Measurements from ENCODE around the gene STIMATE. TPM values are rescaled to one million over a fixed set of nuclear protein-coding genes. Genes with fewer than 3 reads are reported as not detected.
A peak's percentile ranks its signal among the peaks of the same experiment; 100 is the strongest.

The STIMATE gene
- polyA plus RNA-seq, 6 donors from 2014 or later = 3.6 to 10.2 (median 5.9) TPM

GRCh38 chr3:52912885-52913731 is 15.8 kb upstream of the STIMATE start:
- H3K27me3 Mint-ChIP-seq = no peaks in the 10 kb centered on the region
- H3K27ac Mint-ChIP-seq = peak overlapping the region in 1 of 6 donors; percentile 15
- peaks cover 7 to 24% of the 10 kb centered on the region in 2 donors for H3K36me3 Mint-ChIP-seq

GRCh38 chr3:52910823-52911222 is 13.5 kb upstream of the STIMATE start:
- DNase-seq (no peak), ATAC-seq (ENCODE audit: low read depth in 2 of 2) (no peak)
- H3K4me3 Mint-ChIP-seq = no peak overlapping the region
- H3K9me3 Mint-ChIP-seq = no peaks in the 10 kb centered on the region
- H3K36me3 Mint-ChIP-seq = peaks cover 8 to 42% of the 10 kb centered on the region in 2 donors
- H3K27me3 Mint-ChIP-seq = no peaks in the 10 kb centered on the region
- H3K4me1 Mint-ChIP-seq = no peaks in the 10 kb centered on the region
- H3K27ac Mint-ChIP-seq = peak overlapping the region in 2 of 6 donors; percentile 20 to 25

More at GRCh38 chr3:52912885-52913731, 15.8 kb upstream of the STIMATE start:
- Mint-ChIP-seq H3K4me3 (no peak overlapping the region), H3K4me1 (no peaks in the 10 kb centered on the region), H3K9me3 (no peaks in the 10 kb centered on the region)
- DNase-seq (no peak), ATAC-seq (ENCODE audit: low read depth in 2 of 2) (no peak)

GRCh38 chr3:52907497-52907896 is 10.1 kb upstream of the STIMATE start:
- peaks cover 17 to 32% of the 10 kb centered on the region in 2 donors for H3K36me3 Mint-ChIP-seq
- no peak overlapping the region for H3K4me3 Mint-ChIP-seq
- DNase-seq = no peak
- no peak for ATAC-seq (ENCODE audit: low read depth in 2 of 2)
- peak overlapping the region in 1 of 6 donors; percentile 88 for H3K27ac Mint-ChIP-seq
- no peaks in the 10 kb centered on the region for H3K27me3 Mint-ChIP-seq
- H3K4me1 Mint-ChIP-seq = no peaks in the 10 kb centered on the region
- no peaks in the 10 kb centered on the region for H3K9me3 Mint-ChIP-seq

GRCh38 chr3:52904552-52904951 is 7.2 kb upstream of the STIMATE start:
- no peak for ATAC-seq (ENCODE audit: low read depth in 2 of 2)

GRCh38 chr3:52904000-52904399 is 6.7 kb upstream of the STIMATE start:
- Mint-ChIP-seq H3K4me3 (no peak overlapping the region), H3K27ac (no peak overlapping the region), H3K9me3 (no peaks in the 10 kb centered on the region), H3K36me3 (peaks cover 10 to 24% of the 10 kb centered on the region in 2 donors), H3K27me3 (no peaks in the 10 kb centered on the region), H3K4me1 (no peaks in the 10 kb centered on the region)
- ATAC-seq (ENCODE audit: low read depth in 2 of 2) (no peak), DNase-seq (no peak)

More at GRCh38 chr3:52904552-52904951, 7.2 kb upstream of the STIMATE start:
- H3K36me3 Mint-ChIP-seq = peaks cover 10 to 24% of the 10 kb centered on the region in 2 donors
- H3K4me3 Mint-ChIP-seq = no peak overlapping the region
- no peaks in the 10 kb centered on the region for H3K9me3 Mint-ChIP-seq
- H3K27ac Mint-ChIP-seq = peak overlapping the region in 1 of 6 donors; percentile 81
- no peak for DNase-seq
- H3K27me3 Mint-ChIP-seq = no peaks in the 10 kb centered on the region
- no peaks in the 10 kb centered on the region for H3K4me1 Mint-ChIP-seq

- H3K36me3 Mint-ChIP-seq = no peaks in the 10 kb centered on the region
- no peak for ATAC-seq (ENCODE audit: low read depth in 2 of 2)
- peak overlapping the region; percentile 47 to 96 (median 92) for H3K27ac Mint-ChIP-seq
- DNase-seq = no peak
- H3K4me3 Mint-ChIP-seq = peak overlapping the region; percentile 87 to 98 (median 96)
- no peaks in the 10 kb centered on the region for H3K9me3 Mint-ChIP-seq
- H3K27me3 Mint-ChIP-seq = no peaks in the 10 kb centered on the region
- H3K4me1 Mint-ChIP-seq = peaks cover 32 to 35% (median 35%) of the 10 kb centered on the region in 3 donors
Measured at GRCh38 chr3:52896613-52897012, 735 bp downstream of the STIMATE start.

- DNase-seq = no peak
- Mint-ChIP-seq H3K27me3 (no peaks in the 10 kb centered on the region), H3K4me3 (peak overlapping the region; percentile 87 to 98 (median 96)), H3K36me3 (no peaks in the 10 kb centered on the region), H3K9me3 (no peaks in the 10 kb centered on the region), H3K4me1 (peaks cover 32 to 35% (median 35%) of the 10 kb centered on the region in 3 donors), H3K27ac (peak overlapping the region in 5 of 6 donors; percentile 47 to 92 (median 81))
- ATAC-seq (ENCODE audit: low read depth in 2 of 2) = no peak
Measured at GRCh38 chr3:52896151-52896550, 1.2 kb downstream of the STIMATE start.

- ATAC-seq (ENCODE audit: low read depth in 2 of 2) (no peak), DNase-seq (no peak)
- peak overlapping the region in 4 of 6 donors; percentile 9 to 82 (median 65) for H3K27ac Mint-ChIP-seq
- H3K36me3 Mint-ChIP-seq = no peaks in the 10 kb centered on the region
- peak overlapping the region in 7 of 8 donors; percentile 87 to 98 (median 97) for H3K4me3 Mint-ChIP-seq
- peaks cover 32 to 35% (median 35%) of the 10 kb centered on the region in 3 donors for H3K4me1 Mint-ChIP-seq
- H3K27me3 Mint-ChIP-seq = no peaks in the 10 kb centered on the region
- no peaks in the 10 kb centered on the region for H3K9me3 Mint-ChIP-seq
Measured at GRCh38 chr3:52895418-52895817, 1.9 kb downstream of the STIMATE start.

GRCh38 chr3:52894756-52895155 is 2.6 kb downstream of the STIMATE start:
- DNase-seq = no peak
- Mint-ChIP-seq H3K4me3 (peak overlapping the region in 4 of 8 donors; percentile 26 to 97 (median 70)), H3K27ac (peak overlapping the region in 2 of 6 donors; percentile 65 to 82), H3K27me3 (no peaks in the 10 kb centered on the region), H3K4me1 (peaks cover 35 to 37% (median 36%) of the 10 kb centered on the region in 3 donors), H3K9me3 (no peaks in the 10 kb centered on the region), H3K36me3 (no peaks in the 10 kb centered on the region)
- no peak for ATAC-seq (ENCODE audit: low read depth in 2 of 2)

GRCh38 chr3:52893723-52894122 is 3.6 kb downstream of the STIMATE start:
- Mint-ChIP-seq H3K4me1 (peaks cover 35 to 37% (median 37%) of the 10 kb centered on the region in 3 donors), H3K27ac (peak overlapping the region in 1 of 6 donors; percentile 96), H3K9me3 (no peaks in the 10 kb centered on the region), H3K4me3 (peak overlapping the region in 1 of 8 donors; percentile 47), H3K27me3 (no peaks in the 10 kb centered on the region), H3K36me3 (no peaks in the 10 kb centered on the region)
- no peak for DNase-seq
- ATAC-seq (ENCODE audit: low read depth in 2 of 2) = no peak

- Mint-ChIP-seq H3K36me3 (no peaks in the 10 kb centered on the region), H3K4me1 (peaks cover 33 to 37% (median 35%) of the 10 kb centered on the region in 3 donors), H3K4me3 (peak overlapping the region in 7 of 8 donors; percentile 22 to 65 (median 26)), H3K27ac (peak overlapping the region in 4 of 6 donors; percentile 2 to 96 (median 76)), H3K27me3 (no peaks in the 10 kb centered on the region), H3K9me3 (no peaks in the 10 kb centered on the region)
- ATAC-seq (ENCODE audit: low read depth in 2 of 2) (no peak), DNase-seq (peak; percentile 44)
Measured at GRCh38 chr3:52892625-52893311, 4.6 kb downstream of the STIMATE start.

- H3K9me3 Mint-ChIP-seq = no peaks in the 10 kb centered on the region
- H3K4me3 Mint-ChIP-seq = peak overlapping the region in 1 of 8 donors; percentile 55
- no peaks in the 10 kb centered on the region for H3K36me3 Mint-ChIP-seq
Measured at GRCh38 chr3:52892290-52892624, 5.1 kb downstream of the STIMATE start.

GRCh38 chr3:52891615-52892081 is 5.7 kb downstream of the STIMATE start:
- H3K4me3 Mint-ChIP-seq = peak overlapping the region in 2 of 8 donors; percentile 11 to 13
- ATAC-seq (ENCODE audit: low read depth in 2 of 2) = peak; percentile 71 to 83
- no peaks in the 10 kb centered on the region for H3K9me3 Mint-ChIP-seq
- DNase-seq = no peak
- H3K27ac Mint-ChIP-seq = peak overlapping the region in 2 of 6 donors; percentile 87 to 96
- peaks cover 32 to 35% (median 33%) of the 10 kb centered on the region in 3 donors for H3K4me1 Mint-ChIP-seq
- H3K36me3 Mint-ChIP-seq = no peaks in the 10 kb centered on the region
- no peaks in the 10 kb centered on the region for H3K27me3 Mint-ChIP-seq

More at GRCh38 chr3:52892290-52892624, 5.1 kb downstream of the STIMATE start:
- peaks cover 35 to 37% (median 36%) of the 10 kb centered on the region in 3 donors for H3K4me1 Mint-ChIP-seq
- ATAC-seq (ENCODE audit: low read depth in 2 of 2) (no peak), DNase-seq (no peak)
- H3K27ac Mint-ChIP-seq = peak overlapping the region in 3 of 6 donors; percentile 56 to 96 (median 87)
- no peaks in the 10 kb centered on the region for H3K27me3 Mint-ChIP-seq

Measured in naive B cell (primary cell).